GM10847 (cell line): ENCODE data around the gene OR8U1.

Experiments used
- POLR2A ChIP-seq: IDR thresholded peaks from 2 replicates; pipeline ENCODE4 v1.6.1; 2011; ENCODE audit not compliant: insufficient read length; ENCODE audit errors: extremely low read depth

OR8U1 gene

DNA sequence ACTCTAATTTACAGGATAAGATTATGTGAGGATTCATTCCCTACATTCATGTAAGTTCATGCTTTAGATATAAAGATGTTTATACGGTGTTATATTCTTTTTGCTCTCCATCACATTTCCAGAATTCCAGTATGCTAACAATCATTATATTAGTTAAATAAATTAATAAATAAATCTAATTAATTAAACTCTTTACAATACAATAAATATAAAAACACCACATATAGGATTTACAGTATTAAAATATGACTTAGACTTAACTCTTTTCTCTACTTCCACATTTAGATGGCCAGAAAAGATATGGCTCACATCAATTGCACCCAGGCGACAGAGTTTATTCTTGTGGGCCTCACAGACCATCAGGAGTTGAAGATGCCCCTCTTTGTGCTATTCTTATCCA, at the start of gene OR8U1:
TSS of gene OR8U1 (plus strand) at position 301 of the 400 bp plus-strand sequence. CDS start at position 301, 0 bp downstream.
- TF ChIP-seq POLR2A: no peak

DNA sequence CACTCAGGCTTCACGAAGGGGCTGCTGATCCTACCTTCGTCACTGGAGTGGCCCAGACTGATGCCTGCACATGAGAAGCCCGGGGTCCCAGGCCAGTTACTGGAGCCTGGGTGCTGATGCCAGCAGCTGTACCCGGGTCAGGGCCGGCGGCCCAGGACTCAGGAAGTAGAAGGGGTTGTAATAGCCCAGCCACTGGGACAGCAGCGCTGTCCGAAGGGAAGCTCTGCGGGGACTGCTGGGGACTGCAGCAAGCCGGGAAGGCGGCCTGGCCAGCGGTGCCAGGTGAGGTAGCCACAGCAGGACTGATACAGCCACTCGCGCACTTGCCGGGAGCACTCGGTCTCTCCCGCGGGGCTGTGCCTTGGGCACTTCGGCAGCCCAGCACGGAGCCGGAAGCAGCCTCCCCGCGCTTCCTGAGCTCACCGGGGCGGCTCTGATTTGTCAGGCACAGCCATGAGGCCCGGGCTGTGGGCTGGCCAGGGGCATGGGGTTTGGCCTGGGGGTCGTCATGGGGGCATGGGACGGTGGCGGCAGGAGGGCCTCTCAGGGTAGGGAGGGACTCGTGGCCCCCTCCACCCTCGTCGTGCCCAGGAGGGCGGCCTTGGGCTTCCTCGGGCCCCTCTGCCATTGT, 43.4 kb upstream of the OR8U1 start:
- TF ChIP-seq POLR2A: no peak

DNA sequence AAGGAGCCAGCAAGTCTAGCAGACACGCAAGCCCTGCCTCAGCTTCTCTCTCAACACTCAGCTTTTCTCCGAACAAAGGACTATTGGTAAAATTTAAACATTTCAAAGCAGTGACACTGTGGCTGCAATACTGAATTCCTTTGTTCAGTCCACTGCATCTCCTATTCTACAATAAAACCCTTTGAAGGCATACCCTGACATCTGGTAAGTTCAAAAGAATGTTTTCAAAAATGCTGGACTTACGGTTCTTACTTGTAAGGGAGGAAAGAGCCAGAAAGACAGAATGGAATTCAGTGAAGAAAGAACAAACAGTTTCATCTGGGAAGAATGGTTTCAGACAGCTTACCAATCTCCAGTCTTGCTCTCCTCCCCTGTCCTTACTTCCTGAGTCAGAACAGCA, 42.3 kb upstream of the OR8U1 start:
- no peak for TF ChIP-seq POLR2A

DNA sequence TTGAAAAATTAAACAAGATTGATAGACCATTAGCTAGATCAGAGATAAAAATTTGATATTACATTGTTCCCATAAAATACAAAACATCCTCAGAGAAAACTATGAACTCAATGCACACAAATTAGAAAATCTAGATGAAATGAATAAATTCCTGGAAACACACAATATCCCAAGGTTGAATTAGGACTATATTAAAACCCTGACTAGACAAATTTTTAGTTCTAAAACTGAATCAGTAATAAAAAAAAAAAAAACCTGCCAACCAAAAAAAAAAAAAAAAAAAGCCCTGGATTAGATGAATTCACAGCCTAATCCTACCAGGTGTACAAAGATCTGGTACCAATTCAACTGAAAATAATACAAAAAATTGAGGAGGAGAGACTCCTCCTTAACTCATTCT, 35.1 kb upstream of the OR8U1 start:
- TF ChIP-seq POLR2A: no peak

DNA sequence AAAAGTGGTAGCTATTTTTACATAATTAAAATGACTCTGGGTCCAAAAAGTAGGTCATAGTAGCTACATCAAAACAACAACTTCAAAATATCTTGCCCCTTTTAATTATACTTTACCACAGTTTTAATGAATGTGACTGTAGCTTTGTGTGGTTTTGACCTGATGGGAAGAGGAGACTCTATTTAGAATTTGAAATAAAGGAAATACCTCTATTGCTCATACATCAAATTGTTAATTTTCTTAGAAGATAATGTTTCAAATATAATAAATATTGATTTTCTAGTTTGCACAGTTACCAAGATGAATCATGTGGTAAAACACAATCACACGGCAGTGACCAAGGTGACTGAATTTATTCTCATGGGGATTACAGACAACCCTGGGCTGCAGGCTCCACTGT, 29.7 kb upstream of the OR8U1 start, which contains the start of gene OR8K1:
TSS of gene OR8K1 (plus strand) at position 301 of the 400 bp plus-strand sequence. CDS start at position 301, 0 bp downstream.
- TF ChIP-seq POLR2A: no peak

DNA sequence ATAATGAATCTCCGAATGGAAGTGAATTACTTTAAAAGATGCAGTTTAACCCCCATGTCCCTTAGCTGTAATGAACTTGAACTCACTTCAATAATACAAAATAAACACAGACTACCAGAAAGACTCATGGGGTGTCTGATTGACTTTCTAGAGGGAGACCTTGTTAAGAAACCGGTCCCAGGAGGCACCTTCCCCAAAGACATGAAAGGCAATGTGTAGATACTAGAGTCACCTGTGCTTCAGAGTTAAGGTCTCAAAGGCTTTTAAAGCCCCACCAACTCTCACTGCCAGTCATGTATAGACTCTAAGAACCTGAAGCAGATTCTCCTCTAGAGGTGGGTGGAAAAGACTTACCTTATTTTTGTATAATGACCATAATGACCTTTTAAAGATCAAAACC, 21.4 kb upstream of the OR8U1 start, which contains the start of gene OR8J1:
TSS of gene OR8J1 (plus strand) at position 301 of the 400 bp plus-strand sequence. CDS start 5,956 bp downstream, outside the sequence.
- TF ChIP-seq POLR2A: no peak

DNA sequence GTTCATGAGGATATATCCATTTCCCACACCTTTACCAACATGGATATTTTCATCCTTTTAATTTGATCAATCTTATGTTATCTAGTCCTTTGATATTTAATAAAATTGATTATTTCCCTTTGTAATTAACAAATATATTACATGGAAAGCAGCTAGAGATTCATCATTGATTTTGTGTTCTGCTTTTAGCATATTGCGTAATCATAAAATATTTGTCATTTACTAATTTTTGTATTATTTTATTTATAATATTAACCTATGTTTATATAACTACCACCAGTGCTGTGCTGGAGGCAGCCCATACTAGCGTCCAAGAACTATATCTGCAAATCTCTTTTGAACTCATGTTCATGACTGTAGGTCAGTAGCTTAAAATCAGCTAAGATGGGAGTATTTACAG, 4.7 kb downstream of the OR8U1 start:
- no peak for TF ChIP-seq POLR2A

DNA sequence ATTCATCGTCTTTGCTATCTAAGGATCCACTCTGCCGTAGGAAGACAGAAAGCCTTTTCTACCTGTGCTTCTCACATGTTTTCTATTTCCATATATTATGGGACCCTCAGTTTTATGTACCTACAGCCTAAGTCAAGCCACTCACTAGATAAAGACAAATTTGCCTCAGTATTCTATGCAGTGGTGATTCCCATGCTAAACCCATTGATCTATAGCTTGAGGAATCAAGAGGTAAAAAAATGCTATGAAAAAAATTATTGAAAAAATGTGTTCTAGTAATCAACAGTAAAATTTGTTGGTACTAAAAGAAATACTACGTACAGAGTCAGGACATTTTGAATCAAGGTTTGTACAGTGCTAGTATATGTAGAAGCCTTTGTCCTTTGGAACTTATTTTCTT, 19.0 kb downstream of the OR8U1 start:
- TF ChIP-seq POLR2A: no peak

DNA sequence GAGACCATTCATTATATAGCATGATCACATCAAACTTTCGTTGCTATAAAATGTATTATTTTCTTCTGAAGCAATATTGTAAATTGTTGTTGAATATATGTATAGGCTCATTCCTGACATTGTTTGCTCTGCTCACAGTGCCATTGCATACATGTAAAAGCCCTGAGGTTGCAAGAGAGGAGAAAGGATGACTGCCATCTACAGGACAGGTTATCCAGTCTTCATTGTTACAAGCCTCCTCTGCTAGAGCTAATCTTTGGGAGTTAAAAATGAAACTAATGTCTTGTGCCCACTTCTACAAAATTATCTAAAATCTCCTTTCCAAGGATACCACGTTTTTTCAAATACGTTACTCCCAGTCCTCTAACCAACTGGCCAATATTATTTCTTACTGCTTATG, 20.6 kb downstream of the OR8U1 start:
- TF ChIP-seq POLR2A: no peak

DNA sequence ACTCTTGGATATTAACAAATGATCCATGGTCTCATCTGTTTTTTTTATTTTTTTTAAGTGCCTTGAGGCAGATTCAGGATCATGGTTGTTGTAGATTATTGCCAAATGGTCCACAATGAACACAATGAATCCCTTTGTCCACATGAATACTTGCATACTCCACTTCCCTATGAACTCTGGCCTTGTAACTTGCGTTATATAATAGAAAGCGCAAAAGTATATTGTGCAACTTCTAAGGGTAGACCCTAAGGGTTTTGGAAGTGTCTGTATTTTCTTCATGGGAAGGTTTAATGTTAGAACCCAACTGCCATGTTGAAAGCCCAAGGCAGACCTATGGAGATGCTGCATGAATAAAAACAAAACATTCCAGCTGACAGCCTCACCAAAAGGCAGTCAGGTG, 29.0 kb downstream of the OR8U1 start:
- no peak for TF ChIP-seq POLR2A

DNA sequence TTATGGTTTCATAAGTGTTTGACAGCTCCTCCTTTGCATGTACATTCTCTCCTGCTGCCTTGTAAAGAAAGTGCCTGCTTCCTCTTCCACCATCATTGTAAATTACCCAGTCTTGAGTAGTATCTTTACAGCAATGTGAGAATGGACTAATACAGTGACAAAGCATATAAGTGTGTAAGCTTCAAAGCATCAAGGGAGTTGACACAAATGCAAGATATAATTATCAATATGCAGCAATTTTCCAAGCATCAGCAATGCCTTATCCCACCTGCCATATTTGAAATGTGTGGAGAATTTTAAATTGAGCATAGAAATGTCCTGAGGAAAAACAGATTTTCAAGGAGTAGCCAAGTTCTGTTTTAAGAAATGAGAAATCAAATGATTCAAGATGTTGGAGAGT, 35.4 kb downstream of the OR8U1 start:
- TF ChIP-seq POLR2A: no peak

DNA sequence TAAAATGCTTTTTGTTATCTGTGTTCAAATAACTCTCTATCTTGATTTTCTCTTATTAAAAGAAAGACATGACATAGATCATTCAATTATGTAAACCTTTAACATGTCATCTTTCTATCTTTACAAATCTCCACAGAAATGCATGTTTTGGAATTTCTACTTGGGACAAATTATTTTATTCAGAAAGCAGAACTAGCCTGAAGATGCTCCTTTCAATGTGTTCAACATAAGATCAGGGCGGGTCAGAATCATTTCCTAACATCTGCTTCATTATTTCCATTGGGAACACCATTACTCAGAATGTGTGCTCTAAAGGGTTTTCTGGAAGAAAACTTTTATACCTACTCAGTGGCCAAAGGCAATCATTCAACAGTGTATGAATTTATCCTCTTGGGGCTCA, 37.0 kb downstream of the OR8U1 start, which contains the start of gene OR5AL1:
TSS of gene OR5AL1 (plus strand) at position 301 of the 400 bp plus-strand sequence.
- TF ChIP-seq POLR2A: no peak
